ENCODE results near the gene TAF4. TPM values are rescaled to one million over a fixed set of nuclear protein-coding genes. Genes with fewer than 3 reads are reported as not detected.

The TAF4 gene
- total and polyA plus RNA-seq, 2 of the 13 experiments (the other 11 are each of a cell fraction or from before 2014, with no cell fraction given): 5.9 to 12.0 TPM

GRCh38 chr20:62042025-62042820 is 23.5 kb downstream of the TAF4 start:
- H2AFZ ChIP-seq (ENCODE audit: low read length): no peak overlapping the region
- intact Hi-C loops (cut with micrococcal nuclease; ENCODE audit: unreplicated experiment) (loop anchor here (2.0 kb wide), 1 partner anchor 21 kb away; no protein-coding TSS in a partner anchor), in situ Hi-C loops (cut with HindIII; ENCODE audit: extremely low pct_ligation_motif_present, low pct_unique_long_range_greater_than_20kb) (no loop called here)
- peak overlapping the region; percentile 71 for H3K27ac ChIP-seq (ENCODE audit: extremely low read length, insufficient read depth, low read length)
- H3K4me2 ChIP-seq (ENCODE audit: low read depth, low read length): peak overlapping the region; percentile 71
- peaks cover 0 to 5% of the 10 kb centered on the region in 2 experiments; a peak in 2 of 5 replicates for H3K36me3 ChIP-seq (replicated peaks in 1 of 2; ENCODE audit: control insufficient read depth in 1 of 2, insufficient read depth in 2 of 2, low read length in 2 of 2)
- CTCF ChIA-PET (ENCODE audit: low intra/inter-chr PET ratio, low total read pairs): no interaction called here
- POLR2A ChIA-PET: interaction anchor here (0.7 to 2.5 kb wide), 10 partner anchors 9 to 100 kb away, joined by 3 to 30 read pairs (median 4); partner anchors contain the start of genes LSM14B and TAF4
- H3K79me2 ChIP-seq (ENCODE audit: insufficient read depth, low read length): peaks cover 91% of the 10 kb centered on the region
- BruUV-seq (replicated peaks): no TSS peak
- H3K27me3 ChIP-seq (ENCODE audit: control insufficient read depth in 1 of 2, insufficient read depth in 2 of 2, low read length in 2 of 2): no peaks in the 10 kb centered on the region
- TF ChIP-seq SMYD3 (CRISPR knock-in tag; IDR thresholded peaks at IDR 0.05) (0 out of 2 replicates have a peak, but pooled peaks have one; percentile 47), ZNF34 (CRISPR knock-in tag; IDR thresholded peaks at IDR 0.05; ENCODE audit: borderline replicate concordance) (no peak), BORCS8-MEF2B (CRISPR knock-in tag; IDR thresholded peaks at IDR 0.05) (peak; percentile 43; the same call in 1 of the 2 replicates), ZNF256 (CRISPR knock-in tag; conservative IDR thresholded peaks at IDR 0.05) (no peak), ATF1 (CRISPR knock-in tag; IDR thresholded peaks at IDR 0.05) (no peak), ZFP37 (CRISPR knock-in tag; IDR thresholded peaks at IDR 0.05; ENCODE audit: borderline replicate concordance) (no peak), ATF7 (IDR thresholded peaks at IDR 0.05) (no peak), ATF7 (CRISPR knock-in tag; IDR thresholded peaks at IDR 0.05) (no peak), ZNF792 (CRISPR knock-in tag; IDR thresholded peaks at IDR 0.05) (no peak), EEA1 (CRISPR knock-in tag; IDR thresholded peaks at IDR 0.05; ENCODE audit: borderline replicate concordance) (no peak), ZNF749 (CRISPR knock-in tag; IDR thresholded peaks at IDR 0.05; ENCODE audit: borderline replicate concordance) (no peak), MTA1 (CRISPR knock-in tag; IDR thresholded peaks at IDR 0.05; ENCODE audit: borderline replicate concordance) (peak; percentile 7; the same call in 1 of the 2 replicates), SETDB1 (CRISPR knock-in tag; IDR thresholded peaks at IDR 0.05; ENCODE audit: borderline replicate concordance) (no peak), RBAK (CRISPR knock-in tag; IDR thresholded peaks at IDR 0.05) (no peak), SALL1 (CRISPR knock-in tag; IDR thresholded peaks at IDR 0.05) (peak; percentile 13; the same call in 1 of the 2 replicates), PLSCR1 (CRISPR knock-in tag; IDR thresholded peaks at IDR 0.05; ENCODE audit: borderline replicate concordance) (no peak), FOXK2 (IDR thresholded peaks at IDR 0.05) (no peak), DMAP1 (CRISPR knock-in tag; IDR thresholded peaks at IDR 0.05) (0 out of 2 replicates have a peak, but pooled peaks have one; percentile 9), SYNCRIP (IDR thresholded peaks at IDR 0.05; ENCODE audit: insufficient read depth, low read depth, low read length) (no peak), GPBP1L1 (CRISPR knock-in tag; IDR thresholded peaks at IDR 0.05) (no peak), ZBTB38 (CRISPR knock-in tag; IDR thresholded peaks at IDR 0.05) (peak; percentile 60; the same call in 1 of the 2 replicates), ETS1 (CRISPR knock-in tag; IDR thresholded peaks at IDR 0.05) (no peak), ZNF839 (CRISPR knock-in tag; IDR thresholded peaks at IDR 0.05; ENCODE audit: borderline replicate concordance) (0 out of 2 replicates have a peak, but pooled peaks have one; percentile 50)
- peak overlapping the region; percentile 52; the same call in 1 of the 2 replicates for H3K9ac ChIP-seq (ENCODE audit: insufficient read depth, low read depth, low read length)
- no peak for ATAC-seq
- DNase-seq (ENCODE audit: low spot score): no peak
- peak overlapping the region in 1 of 3 experiments; percentile 33; a peak in 1 of 6 replicates for H3K4me3 ChIP-seq (replicated peaks in 1 of 3; ENCODE audit: insufficient read depth in 1 of 3, low read depth in 2 of 3, low read length in 3 of 3)
- peaks cover 35% of the 10 kb centered on the region for H4K20me1 ChIP-seq (ENCODE audit: insufficient read depth, low read length)
- no peak for FAIRE-seq
- WGBS (ENCODE audit: low lambda C conversion rate): 94% methylated on average over 22 of the region's 22 CpGs
- peaks cover 35% of the 10 kb centered on the region for H3K4me1 ChIP-seq (ENCODE audit: insufficient read depth, low read length)
- H3K9me3 ChIP-seq (ENCODE audit: low read length): no peaks in the 10 kb centered on the region; the same call in 1 of the 2 replicates

Measured in HepG2 (cell line).